Left renal pelvis (tissue), 4 donors: ENCODE results near the gene ALG2. TPM values are rescaled to one million over a fixed set of nuclear protein-coding genes. Genes with fewer than 3 reads are reported as not detected.
"Not testable (repeated sequence)": the region's sequence is repeated elsewhere in the genome, so short reads cannot be mapped to it uniquely, and the experiment has no call there.

Experiments used
- DNase-seq, 4 donors: peaks; one replicate each; pipeline ENCODE4 v3.0.0-alpha.2; 2013; ENCODE audit warnings: low read depth in 4 of 4, low spot score in 3 of 4
- polyA plus RNA-seq, 4 donors: library from polyadenylated mRNA; unstranded; fragments of 120-200 nt; gene quantifications; one replicate each; pipeline ENCODE4 v1.2.1, GENCODE V29; 2013; ENCODE audit not compliant: insufficient read length in 4 of 4

The ALG2 gene
- polyA plus RNA-seq, 4 donors = 42.8 to 51.8 (median 46.3) TPM

- DNase-seq = no peak
Observed at GRCh38 chr9:99238331-99238730, 16.6 kb upstream of the ALG2 start.

GRCh38 chr9:99237849-99238248 lies 16.1 kb upstream of the ALG2 start:
- not testable (repeated sequence) for DNase-seq

- DNase-seq = no peak
Observed at GRCh38 chr9:99237356-99237755, 15.6 kb upstream of the ALG2 start.

- DNase-seq = no peak
Observed at GRCh38 chr9:99235926-99236634, 14.3 kb upstream of the ALG2 start.

- DNase-seq = no peak
Observed at GRCh38 chr9:99235069-99235468, 13.3 kb upstream of the ALG2 start.

- no peak for DNase-seq
Observed at GRCh38 chr9:99234618-99235017, 12.9 kb upstream of the ALG2 start.

GRCh38 chr9:99231711-99232110 lies 10.0 kb upstream of the ALG2 start:
- DNase-seq = no peak

- no peak for DNase-seq
Observed at GRCh38 chr9:99230206-99230605, 8.5 kb upstream of the ALG2 start.

GRCh38 chr9:99226054-99226453 lies 4.3 kb upstream of the ALG2 start:
- no peak for DNase-seq

GRCh38 chr9:99224445-99224844 lies 2.7 kb upstream of the ALG2 start:
- no peak for DNase-seq

- DNase-seq = peak in 1 of 4 donors; percentile 12
Observed at GRCh38 chr9:99222416-99223270, 901 bp upstream of the ALG2 start.

GRCh38 chr9:99221266-99221620 lies 499 bp downstream of the ALG2 start:
- no peak for DNase-seq

- no peak for DNase-seq
Observed at GRCh38 chr9:99220011-99220410, 1.7 kb downstream of the ALG2 start.

GRCh38 chr9:99216073-99216472 lies 5.7 kb downstream of the ALG2 start:
- no peak for DNase-seq

GRCh38 chr9:99213197-99213596 lies 8.5 kb downstream of the ALG2 start:
- DNase-seq = no peak

GRCh38 chr9:99211746-99212145 lies 10.0 kb downstream of the ALG2 start:
- no peak for DNase-seq

GRCh38 chr9:99210572-99210971 lies 11.2 kb downstream of the ALG2 start:
- no peak for DNase-seq

- no peak for DNase-seq
Observed at GRCh38 chr9:99201603-99202002, 20.1 kb downstream of the ALG2 start.

GRCh38 chr9:99199938-99200539 lies 21.7 kb downstream of the ALG2 start:
- no peak for DNase-seq

GRCh38 chr9:99197987-99198386 lies 23.8 kb downstream of the ALG2 start:
- no peak for DNase-seq

- DNase-seq = no peak
Observed at GRCh38 chr9:99197124-99197630, 24.6 kb downstream of the ALG2 start.
